ENCODE measurements around the gene PAFAH1B2.
"Not testable (repeated sequence)": the region's sequence is repeated elsewhere in the genome, so short reads cannot be mapped to it uniquely, and the experiment has no call there.

Gene PAFAH1B2

GRCh38 chr11:117176186-117176585 is 32.1 kb downstream of the PAFAH1B2 start:
- DNase-seq, result no peak

GRCh38 chr11:117177534-117178209 is 33.6 kb downstream of the PAFAH1B2 start:
- DNase-seq, result no peak

- DNase-seq, result peak; percentile 87
These were observed 34.3 kb downstream of the PAFAH1B2 start, which contains the start of gene SIDT2 for GRCh38 chr11:117178210-117179034. SIDT2 (plus strand) TSS chr11:117178743; CDS start chr11:117179264, 521 bp downstream.

GRCh38 chr11:117179048-117179999 is 35.2 kb downstream of the PAFAH1B2 start:
- peak; percentile 31 for DNase-seq

GRCh38 chr11:117180020-117180419 is 35.9 kb downstream of the PAFAH1B2 start:
- no peak for DNase-seq

- peak; percentile 40 for DNase-seq
These were observed 36.8 kb downstream of the PAFAH1B2 start for GRCh38 chr11:117180661-117181585.

GRCh38 chr11:117181586-117182550 is 37.8 kb downstream of the PAFAH1B2 start:
- DNase-seq, result no peak

GRCh38 chr11:117182551-117182935 is 38.5 kb downstream of the PAFAH1B2 start:
- no peak for DNase-seq

GRCh38 chr11:117183178-117183577 is 39.1 kb downstream of the PAFAH1B2 start:
- DNase-seq, result not testable (repeated sequence)

GRCh38 chr11:117183724-117184349 is 39.8 kb downstream of the PAFAH1B2 start:
- no peak for DNase-seq

- DNase-seq, result no peak
These were observed 41.8 kb downstream of the PAFAH1B2 start for GRCh38 chr11:117185736-117186430.

- DNase-seq, result no peak
These were observed 42.3 kb downstream of the PAFAH1B2 start for GRCh38 chr11:117186431-117186761.

- DNase-seq, result no peak
These were observed 42.9 kb downstream of the PAFAH1B2 start for GRCh38 chr11:117187007-117187406.

- DNase-seq, result no peak
These were observed 43.3 kb downstream of the PAFAH1B2 start for GRCh38 chr11:117187428-117187798.

GRCh38 chr11:117187799-117188481 is 43.9 kb downstream of the PAFAH1B2 start:
- no peak for DNase-seq

GRCh38 chr11:117188620-117189081 is 44.6 kb downstream of the PAFAH1B2 start:
- no peak for DNase-seq

GRCh38 chr11:117189191-117189940 is 45.3 kb downstream of the PAFAH1B2 start:
- DNase-seq, result no peak

GRCh38 chr11:117189941-117190544 is 46.0 kb downstream of the PAFAH1B2 start:
- no peak for DNase-seq
